Activated CD4-positive, alpha-beta T cell treated with anti-CD3 and anti-CD28 coated beads for 4 hours (primary cell): ENCODE data around the gene FLT4.
A peak's percentile ranks its signal among the peaks of the same experiment; 100 is the strongest.

Experiments used
- DNase-seq, 2 donors: peaks; one replicate each; pipeline ENCODE4 v3.0.0-alpha.2; 2020

Gene FLT4

DNA sequence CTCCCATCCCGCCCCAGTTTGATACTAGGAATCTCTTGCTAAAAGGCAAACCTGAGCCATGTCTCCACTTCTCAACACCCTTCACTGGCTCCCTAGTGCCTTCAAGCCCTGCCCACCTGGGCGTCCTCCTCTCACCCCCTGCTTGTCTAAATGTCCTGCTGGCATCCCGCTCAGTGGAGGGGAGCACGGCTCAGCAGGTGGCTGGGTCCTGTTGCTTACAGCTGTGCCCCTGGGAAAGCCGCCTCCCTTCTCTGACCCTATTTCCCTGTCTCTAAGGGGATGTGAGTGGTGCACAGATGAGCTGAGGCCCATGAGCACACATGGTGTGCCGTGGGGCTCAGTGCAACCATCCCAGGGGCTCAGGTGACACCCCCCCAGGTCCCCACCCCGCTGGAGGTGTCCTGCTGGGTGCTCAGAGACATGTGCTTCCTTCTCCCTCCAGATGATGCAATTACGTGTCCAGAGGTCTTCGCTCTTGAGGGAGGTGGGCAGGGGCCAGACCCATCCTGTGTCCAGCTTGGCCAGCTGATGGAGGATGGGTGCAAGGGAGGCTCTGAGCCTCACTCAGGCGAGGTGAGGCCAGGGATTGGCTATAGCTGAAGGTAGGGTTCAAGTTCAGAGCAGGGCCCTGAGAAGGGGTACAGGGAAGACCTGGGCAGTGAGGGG lies 24.1 kb downstream of the FLT4 start:
- DNase-seq, result no peak

DNA sequence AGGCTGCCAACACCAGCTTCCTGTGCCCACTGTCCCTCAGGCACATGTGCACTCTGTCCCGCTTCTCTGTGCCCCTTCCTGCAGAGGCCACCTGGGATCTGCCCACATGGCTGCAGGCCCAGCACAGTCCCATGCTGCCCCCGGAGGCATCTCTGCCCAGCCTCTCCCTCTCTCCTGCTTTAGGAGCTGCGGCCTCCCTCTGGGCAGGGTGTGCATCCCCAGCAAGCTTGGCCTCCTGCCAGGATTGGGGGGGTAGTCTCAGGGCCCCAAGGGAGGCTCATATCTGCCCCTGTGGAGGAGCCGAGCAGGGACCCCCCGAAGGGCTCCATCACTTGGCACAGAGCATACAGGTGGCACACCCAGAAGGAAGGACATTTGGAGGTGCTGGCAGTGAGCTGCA lies 24.8 kb downstream of the FLT4 start:
- DNase-seq, result no peak

DNA sequence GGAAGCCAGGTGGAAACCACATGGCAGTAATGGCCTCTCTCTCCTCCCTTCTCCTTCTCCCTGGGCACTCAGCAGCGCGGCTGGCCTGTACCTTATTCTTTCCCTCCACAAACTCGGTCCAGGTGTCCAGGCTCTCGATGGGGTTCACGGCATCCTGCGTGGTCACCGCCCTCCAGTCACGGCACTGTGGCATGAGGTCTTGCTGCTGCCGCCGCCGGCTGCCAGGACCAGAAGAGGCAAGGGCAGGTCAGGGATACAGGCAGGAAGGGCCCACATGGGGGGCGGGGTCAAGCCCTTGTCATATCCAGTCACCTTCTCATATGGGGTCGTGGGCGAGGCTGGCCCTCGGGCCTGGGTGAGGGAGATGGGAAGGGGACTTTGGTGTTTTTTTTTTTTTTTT lies 25.6 kb downstream of the FLT4 start:
- DNase-seq, result no peak

DNA sequence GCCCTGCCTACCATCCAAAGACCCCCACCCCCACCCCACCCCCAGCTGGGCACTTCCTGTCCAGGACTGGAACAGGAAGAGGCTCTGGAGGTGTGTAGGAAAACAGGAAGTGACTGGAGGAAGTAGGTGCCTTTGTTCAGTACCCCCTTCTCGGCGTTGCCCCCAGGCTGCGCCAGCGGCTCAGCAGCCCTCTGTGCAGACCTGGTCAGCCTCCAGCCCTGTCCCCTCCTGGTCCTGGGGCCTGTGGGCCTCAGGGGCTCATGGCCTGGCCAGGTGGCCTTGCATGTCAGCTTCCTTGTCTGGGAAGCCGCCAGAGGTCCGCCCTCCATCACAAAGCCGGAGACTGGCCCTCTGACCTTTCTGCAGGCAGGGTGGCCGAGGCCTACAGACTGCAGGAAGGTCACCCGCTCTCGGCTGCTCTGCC lies 26.0 kb downstream of the FLT4 start:
- DNase-seq, result no peak

GRCh38 chr5:180622910-180623309 lies 26.5 kb downstream of the FLT4 start:
- no peak for DNase-seq

- no peak for DNase-seq
Observed at GRCh38 chr5:180621311-180621710, 28.1 kb downstream of the FLT4 start.

DNA sequence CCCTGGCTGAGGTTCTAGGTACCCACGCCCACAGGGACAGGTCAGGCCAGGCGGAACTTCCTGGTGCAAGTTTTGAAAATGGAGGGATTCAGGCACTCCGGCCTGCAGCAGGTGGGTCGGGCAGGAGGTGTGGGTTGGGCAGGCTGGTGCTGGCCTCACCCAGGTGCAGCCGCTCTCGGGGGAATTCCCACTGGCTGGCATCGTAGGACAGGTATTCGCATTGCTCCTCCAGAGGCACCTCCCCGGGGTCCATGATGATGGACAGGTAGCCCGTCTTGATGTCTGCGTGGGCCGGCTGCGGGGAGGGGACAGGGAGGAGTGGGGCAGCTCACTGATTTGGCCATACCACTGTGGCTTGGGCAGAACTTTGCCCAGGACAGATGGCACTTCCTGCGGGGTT lies 29.4 kb downstream of the FLT4 start:
- no peak for DNase-seq

DNA sequence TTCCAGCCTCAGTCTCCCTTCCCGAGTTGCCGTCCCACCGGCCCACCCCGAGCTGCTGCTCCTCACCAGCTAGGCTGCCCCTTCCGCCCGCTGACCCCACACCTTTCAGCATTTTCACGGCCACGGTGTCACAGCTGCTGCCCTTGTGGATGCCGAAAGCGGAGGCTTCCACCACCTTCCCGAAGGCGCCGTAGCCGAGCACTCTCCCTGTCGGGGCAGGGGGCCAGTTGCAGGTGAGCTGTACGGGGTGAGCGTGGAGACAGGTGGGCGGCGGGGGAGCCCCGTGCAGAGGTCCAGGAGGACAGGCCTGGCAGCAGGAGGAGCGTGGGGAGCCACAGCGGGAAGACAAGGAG lies 29.9 kb downstream of the FLT4 start:
- no peak for DNase-seq

GRCh38 chr5:180618829-180619562 lies 30.4 kb downstream of the FLT4 start:
- peak; percentile 12 to 18 for DNase-seq

DNA sequence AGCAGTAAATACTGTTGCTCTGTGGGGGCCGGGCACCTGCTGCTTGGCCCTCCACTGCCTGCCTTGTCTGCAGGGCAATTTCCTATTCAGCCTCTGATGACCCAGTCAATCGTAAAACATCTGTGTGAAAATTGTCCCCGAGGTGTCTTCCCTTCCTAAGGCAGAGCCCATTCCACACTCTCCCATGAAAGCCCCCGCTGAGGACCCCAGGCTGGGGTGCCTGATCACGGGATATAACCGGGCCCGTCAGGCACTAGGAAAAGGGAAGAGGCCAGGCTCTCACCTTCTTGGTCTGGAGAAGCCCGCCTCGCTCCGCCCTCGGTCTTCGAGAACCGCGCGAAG lies 30.9 kb downstream of the FLT4 start:
- DNase-seq, result no peak

GRCh38 chr5:180613814-180614188 lies 35.6 kb downstream of the FLT4 start:
- no peak for DNase-seq

DNA sequence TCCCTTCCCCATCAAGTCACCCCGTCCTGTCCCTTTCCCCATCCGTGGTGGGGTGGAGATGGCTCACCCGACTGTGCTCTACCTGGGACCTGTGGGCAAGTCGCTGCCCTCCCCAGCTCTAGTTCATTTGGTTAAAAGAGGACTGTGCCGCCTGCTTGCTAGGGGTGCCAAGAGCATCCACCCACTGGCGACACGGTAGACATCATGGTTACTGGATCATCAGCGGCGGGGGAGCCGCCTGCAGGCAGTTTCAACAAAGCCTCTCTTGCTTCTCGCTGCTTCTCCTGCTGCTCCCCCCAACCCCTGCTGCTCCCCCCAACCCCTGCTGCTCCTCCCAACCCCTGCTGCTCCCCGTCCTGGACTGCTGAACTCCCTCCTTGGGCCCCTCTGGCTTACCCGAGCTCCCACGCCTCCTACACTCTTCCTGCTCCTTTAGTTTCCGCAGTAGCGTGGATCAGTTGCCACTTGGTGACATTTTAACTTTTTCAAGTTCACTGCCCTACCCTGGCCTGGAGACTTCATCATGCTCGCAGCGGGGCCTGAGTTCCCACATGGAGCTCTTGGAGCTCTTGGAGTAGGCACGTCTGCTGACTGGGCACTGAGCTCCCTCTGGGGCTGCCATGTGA lies 36.1 kb downstream of the FLT4 start:
- DNase-seq, result no peak

GRCh38 chr5:180612683-180613082 lies 36.7 kb downstream of the FLT4 start:
- no peak for DNase-seq

- no peak for DNase-seq
Observed at GRCh38 chr5:180611140-180611850, 38.1 kb downstream of the FLT4 start.

DNA sequence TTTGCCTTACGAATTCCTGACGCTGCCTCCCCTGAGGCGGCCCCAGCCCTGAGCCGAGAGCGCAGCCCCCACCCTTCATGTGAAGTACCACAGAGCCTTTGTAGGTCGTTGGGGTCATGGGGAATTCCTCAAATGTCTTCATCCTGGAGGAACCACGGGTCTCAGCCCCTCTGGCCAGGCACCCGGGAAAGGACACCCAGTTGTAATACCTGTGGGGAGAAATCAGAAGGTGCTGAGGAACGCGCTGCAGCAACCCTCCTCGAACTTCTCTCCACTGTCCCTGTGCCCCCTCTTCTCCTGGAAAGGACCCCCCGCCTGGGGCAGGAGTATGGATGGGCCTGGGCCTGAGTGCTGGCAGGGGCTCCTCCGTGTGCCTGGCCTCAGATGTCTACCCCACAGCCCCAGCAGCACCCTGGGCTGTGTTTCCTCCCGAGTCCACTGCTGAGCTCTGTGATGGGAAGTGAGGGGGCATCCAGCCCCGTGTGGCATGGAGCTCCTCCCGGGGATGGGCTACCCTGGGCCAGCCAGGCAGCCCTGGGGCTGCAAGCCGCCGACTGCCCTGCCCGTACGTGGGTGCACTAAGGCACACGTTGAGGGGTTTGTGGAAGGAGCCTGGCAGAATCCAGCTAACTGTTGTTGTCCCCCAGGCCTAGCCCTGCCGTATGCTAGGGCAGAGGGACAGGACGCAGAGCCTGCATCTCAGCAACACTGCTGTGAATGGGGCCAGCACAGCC lies 39.4 kb downstream of the FLT4 start:
- no peak for DNase-seq

DNA sequence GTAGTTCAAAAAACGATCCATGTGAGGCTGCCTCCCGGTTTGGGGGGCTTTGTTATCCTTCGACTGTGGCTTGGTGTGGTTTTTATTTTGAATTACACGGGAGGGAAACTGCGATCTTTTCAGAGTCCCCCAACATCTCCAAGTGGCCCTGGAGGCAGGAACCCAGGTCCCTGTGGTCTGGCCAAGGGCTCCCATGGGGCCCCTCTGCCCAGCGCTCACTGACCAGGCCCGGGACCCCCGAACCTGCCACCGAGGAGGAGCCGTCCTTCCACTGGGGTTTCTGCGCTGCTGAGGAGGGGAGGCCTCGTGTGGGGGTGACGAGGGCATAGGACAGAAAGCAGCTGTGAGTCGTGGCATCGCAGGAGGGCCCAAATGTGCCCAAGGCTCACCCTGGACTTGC lies 40.0 kb downstream of the FLT4 start:
- no peak for DNase-seq

- no peak for DNase-seq
Observed at GRCh38 chr5:180608572-180609310, 40.7 kb downstream of the FLT4 start.

- no peak for DNase-seq
Observed at GRCh38 chr5:180607861-180608571, 41.4 kb downstream of the FLT4 start.

DNA sequence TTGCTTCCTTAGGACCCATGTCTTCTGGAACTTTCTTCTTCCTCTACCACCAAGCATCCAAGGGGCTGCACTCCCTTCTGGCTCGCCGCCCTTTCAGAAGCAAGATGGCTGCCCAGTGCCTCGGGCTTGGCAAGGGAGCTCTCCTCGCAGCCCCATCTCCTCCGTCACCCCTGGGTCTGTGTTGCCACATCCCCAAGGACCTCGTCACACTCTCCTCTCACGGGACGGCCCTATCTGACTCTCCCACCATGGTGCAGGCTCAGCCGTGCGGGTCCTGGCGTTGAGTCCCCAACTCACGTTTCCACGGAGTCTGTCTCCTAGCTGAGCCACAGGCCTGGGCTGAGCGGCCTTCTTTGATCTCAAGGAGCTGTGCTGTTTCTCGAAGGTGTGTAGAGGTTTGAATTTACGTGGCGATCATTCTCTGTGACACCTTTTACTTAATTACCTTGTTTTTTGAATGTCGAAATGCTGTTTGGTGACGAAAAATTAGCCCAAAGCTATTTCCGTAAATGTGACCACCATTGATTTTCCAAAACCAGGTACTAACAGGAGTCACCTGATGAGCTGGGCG lies 43.1 kb downstream of the FLT4 start:
- DNase-seq, result no peak

DNA sequence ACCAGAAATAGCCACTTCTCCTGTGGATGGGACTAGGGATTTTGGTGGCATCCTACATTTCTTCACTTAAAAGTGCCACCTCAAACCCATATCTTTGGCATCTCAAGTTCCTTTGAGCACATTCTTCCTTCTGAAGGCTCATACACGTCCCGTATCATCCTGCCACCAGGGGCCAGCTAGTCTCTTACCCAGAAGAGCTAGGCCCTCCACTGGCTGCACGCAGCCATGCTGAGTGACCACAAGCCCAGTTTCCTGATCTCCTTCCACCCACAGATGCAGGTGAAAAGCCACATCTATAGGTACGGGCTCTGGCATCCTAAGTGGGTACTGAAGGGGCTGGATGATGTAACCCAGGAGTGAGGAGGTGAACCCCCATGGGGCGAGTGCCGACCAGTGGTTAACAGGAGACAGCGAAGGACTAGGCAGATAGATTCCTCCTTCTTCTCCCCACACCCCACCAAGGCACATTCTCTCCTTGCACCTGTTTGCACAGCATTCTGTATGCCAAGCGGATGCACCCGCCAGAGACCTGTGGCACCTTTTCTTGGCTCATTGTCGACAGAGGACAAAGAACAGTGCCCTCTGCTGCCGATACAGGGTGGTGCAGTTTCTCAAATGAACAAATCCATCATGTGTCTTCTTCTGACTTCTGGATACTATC lies 43.7 kb downstream of the FLT4 start:
- DNase-seq, result peak; percentile 27 to 56

GRCh38 chr5:180604271-180604670 lies 45.1 kb downstream of the FLT4 start:
- DNase-seq, result no peak
